ENCODE data around the gene ADAT3.

Gene ADAT3

GRCh38 chr19:1943661-1944087 is 38.5 kb downstream of the ADAT3 start:
- DNase-seq, result no peak

GRCh38 chr19:1944088-1944915 is 39.1 kb downstream of the ADAT3 start:
- DNase-seq, result no peak

GRCh38 chr19:1944916-1945561 is 39.8 kb downstream of the ADAT3 start:
- no peak for DNase-seq

GRCh38 chr19:1945899-1946298 is 40.7 kb downstream of the ADAT3 start:
- DNase-seq, result no peak

GRCh38 chr19:1947651-1948209 is 42.5 kb downstream of the ADAT3 start:
- DNase-seq, result no peak

GRCh38 chr19:1949304-1950101 is 44.3 kb downstream of the ADAT3 start:
- no peak for DNase-seq

GRCh38 chr19:1950640-1951039 is 45.4 kb downstream of the ADAT3 start:
- DNase-seq, result no peak

- no peak for DNase-seq
These were observed 47.4 kb downstream of the ADAT3 start for GRCh38 chr19:1952635-1953034.

GRCh38 chr19:1953037-1953436 is 47.8 kb downstream of the ADAT3 start:
- DNase-seq, result no peak

GRCh38 chr19:1953441-1954094 is 48.4 kb downstream of the ADAT3 start:
- no peak for DNase-seq

GRCh38 chr19:1954532-1954933 is 49.3 kb downstream of the ADAT3 start:
- no peak for DNase-seq

GRCh38 chr19:1955171-1956121 is 50.2 kb downstream of the ADAT3 start:
- no peak for DNase-seq

- DNase-seq, result no peak
These were observed 50.9 kb downstream of the ADAT3 start for GRCh38 chr19:1956122-1956494.

- no peak for DNase-seq
These were observed 51.8 kb downstream of the ADAT3 start for GRCh38 chr19:1956868-1957492.

GRCh38 chr19:1957562-1958248 is 52.5 kb downstream of the ADAT3 start:
- no peak for DNase-seq

- no peak for DNase-seq
These were observed 54.9 kb downstream of the ADAT3 start for GRCh38 chr19:1959928-1960589.

GRCh38 chr19:1961000-1961883 is 56.0 kb downstream of the ADAT3 start:
- DNase-seq, result no peak

GRCh38 chr19:1962674-1963073 is 57.5 kb downstream of the ADAT3 start:
- no peak for DNase-seq

Measured in NCI-H2029 treated with DMSO at 0.1 percent for 48 hours (cell line).